ENCODE measurements around the gene ERC1. TPM values are rescaled to one million over a fixed set of nuclear protein-coding genes. Genes with fewer than 3 reads are reported as not detected.

ERC1 gene
- polyA plus RNA-seq, 1 donor from 2014 or later = 7.1 TPM

DNA sequence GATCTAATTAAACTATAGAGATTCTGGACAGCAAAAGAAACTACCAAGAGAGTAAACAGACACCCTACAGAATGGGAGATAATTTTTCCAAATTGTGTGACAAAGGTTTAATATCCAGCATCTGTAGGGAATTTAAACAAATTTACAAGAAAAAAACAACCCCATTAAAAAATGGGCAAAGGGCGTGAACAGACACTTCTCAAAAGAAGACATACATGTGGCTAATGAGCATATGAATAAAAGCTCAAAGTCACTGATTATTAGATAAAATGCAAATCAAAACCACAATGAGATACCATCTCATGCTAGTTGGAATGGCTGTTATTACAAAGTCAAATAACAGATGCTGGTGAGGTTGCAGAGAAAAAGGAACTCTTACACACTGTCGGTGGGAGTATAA, 309.4 kb downstream of the ERC1 start:
- Histone ChIP-seq H3F3A (ENCODE audit: insufficient read depth, low read length, poor library complexity, severe bottlenecking) (no peaks in the 10 kb centered on the region), H3K9me2 (ENCODE audit: insufficient read depth, low read length) (no peaks in the 10 kb centered on the region), H3K9ac (ENCODE audit: low read length) (no peak overlapping the region), H3K4me3 (ENCODE audit: low read length) (no peak overlapping the region), H3K9me3 (ENCODE audit: low read length) (no peaks in the 10 kb centered on the region), H3K27ac (ENCODE audit: low read length) (no peak overlapping the region), H2AFZ (ENCODE audit: low read depth, low read length) (no peak overlapping the region), H3K4me2 (ENCODE audit: low read length) (no peak overlapping the region), H3K36me3 (ENCODE audit: insufficient read depth, low read length) (no peaks in the 10 kb centered on the region), H4K20me1 (ENCODE audit: insufficient read depth) (no peaks in the 10 kb centered on the region), H3K27me3 (ENCODE audit: insufficient read depth, low read depth, low read length) (no peaks in the 10 kb centered on the region), H3K79me2 (replicated peaks; ENCODE audit: insufficient read depth, low read length) (no peaks in the 10 kb centered on the region)
- TF ChIP-seq POLR2AphosphoS5 (IDR thresholded peaks at IDR 0.05) = no peak
- TF ChIP-seq, protein P1, sequence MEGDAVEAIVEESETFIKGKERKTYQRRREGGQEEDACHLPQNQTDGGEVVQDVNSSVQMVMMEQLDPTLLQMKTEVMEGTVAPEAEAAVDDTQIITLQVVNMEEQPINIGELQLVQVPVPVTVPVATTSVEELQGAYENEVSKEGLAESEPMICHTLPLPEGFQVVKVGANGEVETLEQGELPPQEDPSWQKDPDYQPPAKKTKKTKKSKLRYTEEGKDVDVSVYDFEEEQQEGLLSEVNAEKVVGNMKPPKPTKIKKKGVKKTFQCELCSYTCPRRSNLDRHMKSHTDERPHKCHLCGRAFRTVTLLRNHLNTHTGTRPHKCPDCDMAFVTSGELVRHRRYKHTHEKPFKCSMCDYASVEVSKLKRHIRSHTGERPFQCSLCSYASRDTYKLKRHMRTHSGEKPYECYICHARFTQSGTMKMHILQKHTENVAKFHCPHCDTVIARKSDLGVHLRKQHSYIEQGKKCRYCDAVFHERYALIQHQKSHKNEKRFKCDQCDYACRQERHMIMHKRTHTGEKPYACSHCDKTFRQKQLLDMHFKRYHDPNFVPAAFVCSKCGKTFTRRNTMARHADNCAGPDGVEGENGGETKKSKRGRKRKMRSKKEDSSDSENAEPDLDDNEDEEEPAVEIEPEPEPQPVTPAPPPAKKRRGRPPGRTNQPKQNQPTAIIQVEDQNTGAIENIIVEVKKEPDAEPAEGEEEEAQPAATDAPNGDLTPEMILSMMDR (IDR thresholded peaks at IDR 0.05; ENCODE audit: poor library complexity, severe bottlenecking) = no peak
- TF ChIP-seq TAF1 (IDR thresholded peaks at IDR 0.05; ENCODE audit: low read depth) = no peak
- TF ChIP-seq RAD21 (conservative IDR thresholded peaks at IDR 0.05) = no peak
- TF ChIP-seq EP300 (conservative IDR thresholded peaks at IDR 0.05; ENCODE audit: poor library complexity, severe bottlenecking) = no peak
- TF ChIP-seq, protein P2, sequence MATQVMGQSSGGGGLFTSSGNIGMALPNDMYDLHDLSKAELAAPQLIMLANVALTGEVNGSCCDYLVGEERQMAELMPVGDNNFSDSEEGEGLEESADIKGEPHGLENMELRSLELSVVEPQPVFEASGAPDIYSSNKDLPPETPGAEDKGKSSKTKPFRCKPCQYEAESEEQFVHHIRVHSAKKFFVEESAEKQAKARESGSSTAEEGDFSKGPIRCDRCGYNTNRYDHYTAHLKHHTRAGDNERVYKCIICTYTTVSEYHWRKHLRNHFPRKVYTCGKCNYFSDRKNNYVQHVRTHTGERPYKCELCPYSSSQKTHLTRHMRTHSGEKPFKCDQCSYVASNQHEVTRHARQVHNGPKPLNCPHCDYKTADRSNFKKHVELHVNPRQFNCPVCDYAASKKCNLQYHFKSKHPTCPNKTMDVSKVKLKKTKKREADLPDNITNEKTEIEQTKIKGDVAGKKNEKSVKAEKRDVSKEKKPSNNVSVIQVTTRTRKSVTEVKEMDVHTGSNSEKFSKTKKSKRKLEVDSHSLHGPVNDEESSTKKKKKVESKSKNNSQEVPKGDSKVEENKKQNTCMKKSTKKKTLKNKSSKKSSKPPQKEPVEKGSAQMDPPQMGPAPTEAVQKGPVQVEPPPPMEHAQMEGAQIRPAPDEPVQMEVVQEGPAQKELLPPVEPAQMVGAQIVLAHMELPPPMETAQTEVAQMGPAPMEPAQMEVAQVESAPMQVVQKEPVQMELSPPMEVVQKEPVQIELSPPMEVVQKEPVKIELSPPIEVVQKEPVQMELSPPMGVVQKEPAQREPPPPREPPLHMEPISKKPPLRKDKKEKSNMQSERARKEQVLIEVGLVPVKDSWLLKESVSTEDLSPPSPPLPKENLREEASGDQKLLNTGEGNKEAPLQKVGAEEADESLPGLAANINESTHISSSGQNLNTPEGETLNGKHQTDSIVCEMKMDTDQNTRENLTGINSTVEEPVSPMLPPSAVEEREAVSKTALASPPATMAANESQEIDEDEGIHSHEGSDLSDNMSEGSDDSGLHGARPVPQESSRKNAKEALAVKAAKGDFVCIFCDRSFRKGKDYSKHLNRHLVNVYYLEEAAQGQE (IDR thresholded peaks at IDR 0.05; ENCODE audit: borderline replicate concordance) = no peak
- no peak for TF ChIP-seq EZH2 (IDR thresholded peaks at IDR 0.05; ENCODE audit: borderline replicate concordance, insufficient read depth, low read length, poor library complexity, severe bottlenecking)
- TF ChIP-seq MXI1 (conservative IDR thresholded peaks at IDR 0.05; ENCODE audit: poor library complexity, severe bottlenecking) = no peak
- TF ChIP-seq SMC3 (conservative IDR thresholded peaks at IDR 0.05; ENCODE audit: poor library complexity) = no peak

DNA sequence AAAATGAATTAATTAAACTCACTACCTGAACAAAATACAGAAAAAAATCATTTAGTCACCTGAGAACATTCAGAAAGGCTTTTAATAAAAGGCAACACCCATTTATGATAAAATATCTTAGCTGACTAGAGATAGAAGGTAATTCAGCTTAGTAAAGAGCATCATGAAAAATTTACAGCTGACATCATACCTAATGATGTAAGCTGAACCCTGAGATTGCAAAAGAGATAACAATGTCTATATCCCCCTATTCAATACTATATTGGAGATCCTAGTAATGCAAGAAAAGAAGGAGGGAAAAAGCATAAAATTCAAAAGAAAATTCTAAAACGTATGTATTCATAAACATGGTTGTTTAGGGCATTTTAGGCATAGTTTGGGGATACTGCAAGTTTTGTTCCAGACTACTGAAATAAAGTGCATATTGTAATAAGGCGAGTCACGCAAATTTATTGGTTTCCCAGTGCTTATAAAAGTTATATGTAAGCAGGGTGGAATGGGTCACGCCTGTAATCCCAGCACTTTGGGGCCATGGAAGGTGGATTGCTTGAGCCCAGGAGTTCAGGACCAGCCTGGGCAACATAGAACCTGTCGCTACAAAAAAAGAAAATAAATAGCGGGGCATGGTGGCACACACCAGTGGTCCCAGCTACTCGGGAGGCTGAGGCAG, 311.3 kb downstream of the ERC1 start:
- Histone ChIP-seq H3K4me2 (ENCODE audit: low read length) (no peak overlapping the region), H3K9me3 (ENCODE audit: low read length) (no peaks in the 10 kb centered on the region), H3K4me3 (ENCODE audit: low read length) (no peak overlapping the region), H3K79me2 (replicated peaks; ENCODE audit: insufficient read depth, low read length) (no peaks in the 10 kb centered on the region), H3F3A (ENCODE audit: insufficient read depth, low read length, poor library complexity, severe bottlenecking) (no peaks in the 10 kb centered on the region), H3K27me3 (ENCODE audit: insufficient read depth, low read depth, low read length) (no peaks in the 10 kb centered on the region), H3K27ac (ENCODE audit: low read length) (no peak overlapping the region), H3K36me3 (ENCODE audit: insufficient read depth, low read length) (no peaks in the 10 kb centered on the region), H4K20me1 (ENCODE audit: insufficient read depth) (no peaks in the 10 kb centered on the region), H2AFZ (ENCODE audit: low read depth, low read length) (no peak overlapping the region), H3K9me2 (ENCODE audit: insufficient read depth, low read length) (no peaks in the 10 kb centered on the region), H3K9ac (ENCODE audit: low read length) (no peak overlapping the region)
- no peak for TF ChIP-seq SMC3 (conservative IDR thresholded peaks at IDR 0.05; ENCODE audit: poor library complexity)
- no peak for TF ChIP-seq EZH2 (IDR thresholded peaks at IDR 0.05; ENCODE audit: borderline replicate concordance, insufficient read depth, low read length, poor library complexity, severe bottlenecking)
- TF ChIP-seq POLR2AphosphoS5 (IDR thresholded peaks at IDR 0.05) = no peak
- TF ChIP-seq, protein P2 (IDR thresholded peaks at IDR 0.05; ENCODE audit: borderline replicate concordance) = no peak
- TF ChIP-seq, protein P1 (IDR thresholded peaks at IDR 0.05; ENCODE audit: poor library complexity, severe bottlenecking) = no peak
- no peak for TF ChIP-seq EP300 (conservative IDR thresholded peaks at IDR 0.05; ENCODE audit: poor library complexity, severe bottlenecking)
- no peak for TF ChIP-seq MXI1 (conservative IDR thresholded peaks at IDR 0.05; ENCODE audit: poor library complexity, severe bottlenecking)
- TF ChIP-seq TAF1 (IDR thresholded peaks at IDR 0.05; ENCODE audit: low read depth) = no peak
- no peak for TF ChIP-seq RAD21 (conservative IDR thresholded peaks at IDR 0.05)

Data from neural cell (in vitro differentiated cells).